ELR (cell line): ENCODE data around the gene FITM1.
A peak's percentile ranks its signal among the peaks of the same experiment; 100 is the strongest.

Source experiments
- DNase-seq: peaks from one replicate; pipeline ENCODE4 v3.0.0-alpha.2; 2015; ENCODE audit warnings: low read depth

Gene FITM1

GRCh38 chr14:24139272-24139934 lies 8.9 kb downstream of the FITM1 start:
- no peak for DNase-seq

DNA sequence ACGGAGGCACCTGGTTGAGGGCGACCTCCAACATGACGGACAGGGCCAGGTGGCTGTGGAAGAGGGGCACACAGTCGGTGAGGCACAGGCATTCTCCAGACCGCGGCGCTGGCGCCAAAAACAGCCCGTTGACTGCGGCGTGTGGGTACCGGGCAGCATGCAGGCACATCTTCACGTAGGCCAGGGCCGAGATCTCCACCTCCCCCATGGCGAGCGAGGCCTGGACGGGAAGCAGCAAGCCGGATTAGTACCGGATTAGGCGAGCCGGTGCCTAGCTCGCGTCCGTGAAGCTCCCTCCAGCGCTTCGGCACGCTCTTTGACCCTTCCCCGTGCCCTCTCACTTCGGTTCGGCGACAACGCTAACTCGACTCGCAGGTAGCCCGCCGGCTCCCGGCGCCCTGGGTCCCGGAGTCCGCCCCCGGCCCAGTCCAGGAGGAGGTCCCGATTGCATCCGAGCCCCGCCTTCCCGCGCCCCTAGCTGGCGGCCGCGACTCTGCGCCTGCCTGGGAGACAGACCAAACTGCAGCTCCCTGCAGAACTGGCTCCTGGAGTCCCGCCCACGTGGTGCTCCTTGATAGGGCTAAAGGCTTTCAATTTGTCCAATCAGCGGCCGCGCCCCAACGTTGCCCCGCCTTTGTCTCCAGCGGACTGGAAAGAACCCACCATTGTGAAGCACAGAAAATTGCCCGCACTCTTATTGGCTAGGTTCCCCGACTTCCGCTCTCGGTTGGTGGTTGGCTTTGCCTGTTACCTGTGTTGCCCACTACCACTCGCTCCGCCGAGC lies 10.8 kb downstream of the FITM1 start, which contains the start of gene EMC9:
TSS of gene EMC9 (minus strand) at position 495 of the 784 bp plus-strand sequence. CDS start at position 208, 287 bp downstream.
- DNase-seq, result peak; percentile 99

- DNase-seq, result peak; percentile 61
Observed at GRCh38 chr14:24143511-24143910, 13.1 kb downstream of the FITM1 start.

DNA sequence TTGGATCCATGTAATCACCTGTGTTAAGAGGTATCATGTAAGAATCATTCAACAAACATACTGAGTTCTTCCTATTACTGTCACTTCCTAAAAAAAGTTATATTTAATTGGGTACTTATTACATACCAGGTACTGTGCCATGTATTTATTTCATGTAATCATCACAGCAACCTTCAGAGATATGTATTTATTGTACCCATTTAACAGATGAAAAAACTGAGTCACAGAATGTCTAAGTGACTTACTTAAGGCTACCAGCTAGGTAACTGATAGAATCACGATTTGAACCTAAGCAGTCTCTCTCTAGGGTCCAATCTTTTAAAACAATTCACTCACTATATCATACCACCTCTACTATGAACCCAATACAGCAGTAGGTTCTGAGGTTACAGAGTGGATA lies 14.0 kb downstream of the FITM1 start:
- no peak for DNase-seq

- DNase-seq, result no peak
Observed at GRCh38 chr14:24145219-24145618, 14.8 kb downstream of the FITM1 start.

- DNase-seq, result peak; percentile 75
Observed at GRCh38 chr14:24145690-24146452, 15.4 kb downstream of the FITM1 start.

DNA sequence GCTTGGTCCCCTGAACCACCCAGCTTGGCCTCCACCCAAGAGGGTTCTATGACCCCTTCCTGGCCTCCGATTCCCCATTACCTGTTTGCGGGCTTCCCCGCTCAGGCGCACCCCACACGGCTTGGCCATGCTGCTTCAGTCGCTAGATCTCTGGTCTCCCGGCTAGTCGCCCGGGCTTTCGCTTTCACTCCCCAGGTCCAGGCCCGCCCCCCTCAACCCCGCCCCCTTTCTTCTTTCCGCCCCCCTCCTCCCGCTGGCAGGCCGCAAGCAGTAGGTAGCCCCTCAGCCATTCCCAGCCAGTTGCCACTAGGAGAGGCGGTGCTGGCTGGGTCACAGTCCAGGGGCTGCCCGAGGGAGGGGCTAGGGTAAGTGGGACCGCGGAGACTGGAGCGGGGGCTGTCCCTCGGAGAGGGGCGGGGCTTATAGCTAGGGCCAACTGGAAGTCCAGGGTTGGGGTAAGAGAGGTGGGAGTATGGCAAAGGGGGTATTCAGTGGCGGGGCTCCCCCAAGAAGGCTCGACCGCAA lies 16.1 kb downstream of the FITM1 start, which contains the start of gene PSME2:
TSS of gene PSME2 (minus strand) at position 158 of the 525 bp plus-strand sequence. CDS start at position 129, 29 bp downstream.
- DNase-seq, result peak; percentile 97

- DNase-seq, result peak; percentile 99
Observed at GRCh38 chr14:24146978-24147760, 16.7 kb downstream of the FITM1 start, which contains the start of gene RNF31. Gene RNF31 (plus strand): TSS chr14:24147498. CDS start chr14:24147699, 201 bp downstream.

GRCh38 chr14:24147761-24148428 lies 17.4 kb downstream of the FITM1 start:
- peak; percentile 30 for DNase-seq

DNA sequence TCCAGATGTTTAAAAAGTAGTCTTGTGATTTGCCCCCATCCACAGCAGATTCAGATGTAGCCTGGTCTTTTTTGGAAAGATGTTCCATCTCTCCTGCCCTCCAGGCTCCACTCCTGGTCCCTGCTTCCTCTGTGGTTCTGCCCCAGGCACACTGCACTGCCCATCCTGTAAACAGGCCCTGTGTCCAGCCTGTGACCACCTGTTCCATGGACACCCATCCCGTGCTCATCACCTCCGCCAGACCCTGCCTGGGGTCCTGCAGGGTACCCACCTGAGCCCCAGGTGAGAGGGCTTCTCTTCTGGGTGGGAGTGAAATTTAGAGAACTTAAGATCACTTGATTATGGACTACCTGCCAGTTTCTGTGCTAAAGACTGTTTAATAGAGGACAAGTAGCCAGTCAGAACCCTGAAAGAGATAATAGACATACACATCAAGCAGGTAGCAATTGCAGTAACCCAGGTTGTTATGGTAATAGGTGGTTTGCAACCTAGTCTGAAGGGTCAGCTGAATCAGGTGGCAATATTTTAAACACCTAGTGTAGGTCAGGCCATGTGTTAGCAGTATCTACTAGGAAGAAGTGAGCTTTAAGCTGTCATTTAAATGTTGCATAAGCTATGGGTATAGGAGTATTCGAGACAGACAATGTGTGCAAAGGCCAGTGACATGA lies 19.0 kb downstream of the FITM1 start:
- no peak for DNase-seq

DNA sequence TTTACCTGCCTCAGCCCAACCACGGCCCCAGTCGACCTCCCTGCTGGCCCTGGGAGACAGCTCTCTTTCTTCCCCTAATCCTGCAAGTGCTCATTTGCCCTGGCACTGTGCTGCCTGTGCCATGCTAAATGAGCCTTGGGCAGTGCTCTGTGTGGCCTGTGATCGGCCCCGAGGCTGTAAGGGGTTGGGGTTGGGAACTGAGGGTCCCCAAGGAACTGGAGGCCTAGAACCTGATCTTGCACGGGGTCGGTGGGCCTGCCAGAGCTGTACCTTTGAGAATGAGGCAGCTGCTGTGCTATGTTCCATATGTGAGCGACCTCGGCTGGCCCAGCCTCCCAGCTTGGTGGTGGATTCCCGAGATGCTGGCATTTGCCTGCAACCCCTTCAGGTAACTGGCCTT lies 19.6 kb downstream of the FITM1 start:
- no peak for DNase-seq

DNA sequence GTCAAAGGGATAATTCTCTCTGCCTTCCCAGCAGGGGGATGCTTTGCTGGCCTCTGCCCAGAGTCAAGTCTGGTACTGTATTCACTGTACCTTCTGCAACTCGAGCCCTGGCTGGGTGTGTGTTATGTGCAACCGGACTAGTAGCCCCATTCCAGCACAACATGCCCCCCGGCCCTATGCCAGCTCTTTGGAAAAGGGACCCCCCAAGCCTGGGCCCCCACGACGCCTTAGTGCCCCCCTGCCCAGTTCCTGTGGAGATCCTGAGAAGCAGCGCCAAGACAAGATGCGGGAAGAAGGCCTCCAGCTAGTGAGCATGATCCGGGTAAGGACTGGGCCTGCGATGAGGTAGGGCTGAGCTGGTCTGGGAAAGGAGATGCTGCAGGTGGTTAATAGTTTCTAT lies 20.1 kb downstream of the FITM1 start:
- no peak for DNase-seq

GRCh38 chr14:24150993-24151392 lies 20.5 kb downstream of the FITM1 start:
- DNase-seq, result no peak

- no peak for DNase-seq
Observed at GRCh38 chr14:24151404-24152080, 21.1 kb downstream of the FITM1 start.

- no peak for DNase-seq
Observed at GRCh38 chr14:24155100-24155499, 24.6 kb downstream of the FITM1 start.

- DNase-seq, result no peak
Observed at GRCh38 chr14:24156840-24157239, 26.4 kb downstream of the FITM1 start.

DNA sequence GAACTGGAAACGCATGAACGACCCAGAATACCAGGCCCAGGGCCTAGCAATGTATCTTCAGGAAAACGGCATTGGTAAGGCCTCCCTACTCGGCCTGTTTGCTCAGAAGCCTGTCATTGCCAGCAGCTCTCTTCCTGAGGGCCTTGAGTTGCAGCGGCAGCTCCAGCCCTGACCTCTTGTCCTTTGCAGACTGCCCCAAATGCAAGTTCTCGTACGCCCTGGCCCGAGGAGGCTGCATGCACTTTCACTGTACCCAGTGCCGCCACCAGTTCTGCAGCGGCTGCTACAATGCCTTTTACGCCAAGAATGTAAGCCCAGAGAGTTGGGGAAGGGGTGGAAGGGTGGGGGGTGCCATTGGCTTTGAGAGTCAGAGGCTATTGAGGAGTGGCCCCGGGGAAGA lies 26.9 kb downstream of the FITM1 start:
- DNase-seq, result no peak

DNA sequence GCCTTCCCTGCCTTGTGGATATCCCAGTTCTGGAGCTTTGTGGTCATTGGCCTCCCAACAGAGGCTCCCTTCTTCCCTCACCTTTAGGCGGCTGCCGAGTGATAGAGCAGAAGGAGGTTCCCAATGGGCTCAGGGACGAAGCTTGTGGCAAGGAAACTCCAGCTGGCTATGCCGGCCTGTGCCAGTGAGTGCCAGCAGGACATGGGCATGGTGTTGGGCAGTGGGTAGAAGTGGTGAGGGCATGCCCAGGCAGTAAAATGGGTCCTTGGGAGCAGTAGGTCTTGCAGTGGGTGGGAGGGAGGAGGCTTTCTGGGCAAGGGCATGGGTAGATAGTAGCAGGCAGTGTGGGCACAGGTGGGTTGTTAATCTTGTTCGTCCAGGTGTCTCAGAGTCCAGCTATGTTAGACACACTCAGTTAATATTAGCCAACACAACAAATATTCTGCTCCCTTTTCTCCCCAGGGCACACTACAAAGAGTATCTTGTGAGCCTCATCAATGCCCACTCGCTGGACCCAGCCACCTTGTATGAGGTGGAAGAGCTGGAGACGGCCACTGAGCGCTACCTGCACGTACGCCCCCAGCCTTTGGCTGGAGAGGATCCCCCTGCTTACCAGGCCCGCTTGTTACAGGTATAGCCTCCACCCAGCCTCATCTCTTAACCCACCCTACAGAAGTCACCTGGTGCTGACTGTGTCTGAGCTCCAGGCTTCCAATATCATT lies 29.5 kb downstream of the FITM1 start:
- no peak for DNase-seq

DNA sequence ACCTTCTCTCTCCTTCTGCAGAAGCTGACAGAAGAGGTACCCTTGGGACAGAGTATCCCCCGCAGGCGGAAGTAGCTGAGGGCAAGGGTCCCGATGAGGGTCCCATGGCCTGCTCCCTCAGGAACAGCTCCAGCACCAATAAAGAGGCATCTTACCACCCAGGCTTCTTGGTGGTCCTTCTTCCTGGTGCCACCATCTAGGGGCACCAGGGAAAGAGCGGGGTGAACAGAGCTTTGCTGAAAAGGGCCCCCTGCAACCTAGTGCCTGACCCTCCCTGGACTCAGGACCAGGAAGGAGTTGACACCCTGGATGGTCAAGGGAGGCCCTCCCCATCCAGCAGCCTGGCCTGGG lies 30.0 kb downstream of the FITM1 start:
- no peak for DNase-seq
